Stimulated activated CD8-positive, alpha-beta memory T cell treated with anti-CD3 and anti-CD28 coated beads, Interleukin-15, amount 100 ng/mL, for 48 hours (primary cell): Measurements from ENCODE around the gene TRIM42.

ENCODE experiments used
- DNase-seq, 2 donors: peaks; one replicate each; pipeline ENCODE4 v3.0.0-alpha.2; 2020; ENCODE audit warnings: low read depth in 2 of 2

TRIM42 gene

GRCh38 chr3:140677764-140678163 is at the start of gene TRIM42:
Gene TRIM42 (plus strand): TSS chr3:140678064. CDS start chr3:140678230, 166 bp downstream.
- DNase-seq = no peak

GRCh38 chr3:140628606-140629005 is 49.3 kb upstream of the TRIM42 start:
- no peak for DNase-seq

- no peak for DNase-seq
These were observed 48.3 kb upstream of the TRIM42 start for GRCh38 chr3:140629357-140630137.

- no peak for DNase-seq
These were observed 47.5 kb upstream of the TRIM42 start for GRCh38 chr3:140630366-140630765.

- no peak for DNase-seq
These were observed 47.0 kb upstream of the TRIM42 start for GRCh38 chr3:140630866-140631265.

DNA sequence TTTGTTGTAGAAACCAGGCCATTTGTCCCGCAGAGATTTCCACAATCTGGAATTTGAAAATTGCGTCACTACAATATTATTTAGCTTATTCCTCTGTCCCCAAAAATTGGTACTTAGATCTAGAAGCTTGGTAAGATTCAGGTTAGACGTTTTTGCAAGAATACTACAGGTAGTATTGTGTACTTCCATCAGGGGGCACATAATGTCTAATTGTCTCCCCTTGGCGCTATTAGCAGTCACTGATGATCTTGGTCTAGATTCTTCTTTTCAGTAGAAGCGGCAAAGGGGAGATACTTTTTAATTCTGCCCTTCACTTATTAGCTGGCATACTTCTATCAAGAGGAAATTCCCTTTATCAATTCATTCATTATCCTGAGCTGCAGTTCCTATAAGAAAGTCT is 42.6 kb upstream of the TRIM42 start:
- no peak for DNase-seq

DNA sequence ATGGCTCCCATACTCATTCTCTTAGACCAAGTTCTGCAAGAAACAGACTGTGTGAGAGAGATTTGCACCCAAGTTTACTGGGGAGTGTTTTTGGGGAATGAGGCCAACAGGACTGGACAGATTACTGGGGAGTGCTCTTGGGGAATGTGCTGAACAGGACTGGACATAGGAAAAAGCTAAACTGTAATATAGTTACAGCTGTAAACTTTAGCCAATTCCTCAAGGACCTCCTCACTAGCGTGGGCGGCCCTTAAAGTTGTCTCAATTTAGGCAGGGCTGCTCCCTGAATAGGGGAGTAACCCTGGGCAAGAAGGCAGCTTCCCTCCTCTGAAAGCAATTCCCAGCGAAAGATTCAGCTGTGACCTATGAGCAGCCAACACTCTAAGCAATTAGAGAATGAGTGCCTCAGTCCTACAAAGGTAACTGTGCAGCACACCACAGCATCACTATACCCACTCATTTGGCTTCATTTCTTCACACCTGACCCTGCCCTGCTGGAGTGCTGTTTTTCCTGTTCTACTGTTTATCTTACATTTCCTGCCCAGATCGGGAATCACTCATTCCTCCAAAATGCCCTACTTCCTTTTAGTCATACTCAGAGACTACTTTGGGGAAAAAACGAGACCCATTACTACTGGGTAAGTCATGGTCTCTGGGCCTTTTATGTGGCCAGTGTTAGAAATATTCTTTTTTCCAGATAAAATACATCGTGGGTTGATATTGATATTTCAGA is 41.3 kb upstream of the TRIM42 start:
- no peak for DNase-seq

GRCh38 chr3:140651287-140651686 is 26.6 kb upstream of the TRIM42 start:
- DNase-seq = no peak

GRCh38 chr3:140655678-140656077 is 22.2 kb upstream of the TRIM42 start:
- no peak for DNase-seq

DNA sequence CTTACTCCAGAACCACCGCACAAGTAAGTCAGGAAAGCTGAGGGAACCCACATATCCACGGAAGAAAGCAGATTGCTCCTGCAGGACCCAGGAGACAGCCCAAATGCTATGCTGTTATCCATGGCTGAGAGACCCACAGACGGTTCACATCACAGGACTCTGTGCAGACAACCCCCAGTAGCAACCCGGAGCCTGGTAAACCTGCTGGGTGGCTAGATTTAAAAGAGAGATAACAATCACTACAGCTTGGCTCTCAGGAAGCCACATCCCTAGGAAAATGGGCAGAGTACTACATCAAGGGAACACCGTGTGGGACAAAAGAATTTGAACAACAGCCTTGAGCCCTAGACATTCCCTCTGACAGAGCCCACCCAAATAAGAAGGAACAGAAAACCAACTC is 13.8 kb upstream of the TRIM42 start:
- DNase-seq = no peak

DNA sequence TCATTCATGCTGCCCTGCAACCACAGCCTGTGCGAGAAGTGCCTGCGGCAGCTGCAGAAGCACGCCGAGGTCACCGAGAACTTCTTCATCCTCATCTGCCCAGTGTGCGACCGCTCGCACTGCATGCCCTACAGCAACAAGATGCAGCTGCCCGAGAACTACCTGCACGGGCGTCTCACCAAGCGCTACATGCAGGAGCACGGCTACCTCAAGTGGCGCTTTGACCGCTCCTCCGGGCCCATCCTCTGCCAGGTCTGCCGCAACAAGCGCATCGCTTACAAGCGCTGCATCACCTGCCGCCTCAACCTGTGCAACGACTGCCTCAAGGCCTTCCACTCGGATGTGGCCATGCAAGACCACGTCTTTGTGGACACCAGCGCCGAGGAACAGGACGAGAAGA is 4.7 kb downstream of the TRIM42 start:
- no peak for DNase-seq

DNA sequence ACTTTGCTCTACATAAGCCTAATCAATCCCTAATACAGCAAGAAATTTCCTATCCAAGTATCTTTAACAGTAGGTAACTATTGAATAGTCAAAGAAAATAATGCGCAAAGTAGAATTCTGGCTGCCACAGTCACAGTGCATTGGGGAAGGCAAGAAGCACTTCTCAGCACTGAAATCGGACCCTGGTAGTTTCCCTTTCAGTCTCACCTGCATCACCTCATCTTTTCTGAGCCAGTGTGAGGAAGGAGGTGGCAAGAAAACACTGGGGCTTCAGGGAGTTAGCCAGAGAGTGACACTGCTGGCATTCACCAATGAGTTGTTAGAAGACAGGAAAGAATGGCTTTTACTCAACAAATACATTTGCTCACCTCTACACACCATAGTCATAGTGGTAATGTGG is 8.3 kb downstream of the TRIM42 start:
- no peak for DNase-seq

DNA sequence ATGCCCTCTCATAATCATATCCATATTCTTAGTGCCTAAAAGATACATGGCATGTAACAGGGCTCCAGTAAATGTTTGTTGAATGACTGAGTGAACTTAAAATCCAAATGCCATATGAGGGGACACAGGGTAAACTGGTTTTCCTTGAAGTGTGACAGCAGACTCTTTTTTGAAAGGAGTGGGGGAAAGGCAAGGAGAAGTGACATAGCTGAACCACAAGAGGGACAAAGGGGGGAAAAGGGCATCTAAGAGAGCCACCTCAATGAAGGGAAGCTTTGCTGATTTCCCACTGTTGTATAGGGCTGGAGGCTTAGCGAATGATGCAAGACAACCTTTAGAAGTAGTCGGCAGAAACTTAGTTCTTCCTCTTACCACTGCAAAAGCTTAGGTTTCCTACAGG is 9.1 kb downstream of the TRIM42 start:
- DNase-seq = no peak

DNA sequence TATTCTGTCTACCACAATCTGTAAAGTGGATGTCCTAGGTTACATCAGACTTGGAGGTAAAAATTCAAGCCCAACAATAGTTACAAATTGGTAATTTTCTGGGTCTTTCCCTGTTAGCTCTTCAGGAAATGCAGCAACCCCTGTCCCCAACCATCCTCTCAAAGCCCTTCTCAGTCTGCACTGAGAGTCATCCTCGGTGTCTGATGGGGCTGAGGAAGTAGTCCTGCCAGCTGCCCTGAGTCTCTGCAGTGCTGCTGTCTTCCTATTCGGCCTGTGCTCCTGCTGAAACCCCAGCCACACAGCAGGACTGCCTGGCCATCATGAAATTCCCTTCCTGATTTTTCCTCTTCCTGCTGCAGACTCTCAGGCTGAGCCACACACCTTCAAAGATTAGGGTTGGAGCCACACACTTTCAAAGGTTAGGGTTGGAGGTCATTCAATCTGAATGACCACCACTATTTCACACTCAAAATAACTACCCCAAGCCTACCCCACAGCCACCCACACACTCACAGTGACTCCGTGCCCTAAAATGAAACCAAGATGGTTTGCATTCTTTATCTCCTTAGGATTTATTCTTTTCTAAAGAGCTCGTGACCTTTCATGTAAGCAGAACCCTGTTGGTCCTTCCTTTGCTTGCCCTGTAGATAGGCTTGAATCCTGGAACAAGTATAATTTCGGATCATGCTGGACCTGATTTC is 17.6 kb downstream of the TRIM42 start:
- DNase-seq = no peak

DNA sequence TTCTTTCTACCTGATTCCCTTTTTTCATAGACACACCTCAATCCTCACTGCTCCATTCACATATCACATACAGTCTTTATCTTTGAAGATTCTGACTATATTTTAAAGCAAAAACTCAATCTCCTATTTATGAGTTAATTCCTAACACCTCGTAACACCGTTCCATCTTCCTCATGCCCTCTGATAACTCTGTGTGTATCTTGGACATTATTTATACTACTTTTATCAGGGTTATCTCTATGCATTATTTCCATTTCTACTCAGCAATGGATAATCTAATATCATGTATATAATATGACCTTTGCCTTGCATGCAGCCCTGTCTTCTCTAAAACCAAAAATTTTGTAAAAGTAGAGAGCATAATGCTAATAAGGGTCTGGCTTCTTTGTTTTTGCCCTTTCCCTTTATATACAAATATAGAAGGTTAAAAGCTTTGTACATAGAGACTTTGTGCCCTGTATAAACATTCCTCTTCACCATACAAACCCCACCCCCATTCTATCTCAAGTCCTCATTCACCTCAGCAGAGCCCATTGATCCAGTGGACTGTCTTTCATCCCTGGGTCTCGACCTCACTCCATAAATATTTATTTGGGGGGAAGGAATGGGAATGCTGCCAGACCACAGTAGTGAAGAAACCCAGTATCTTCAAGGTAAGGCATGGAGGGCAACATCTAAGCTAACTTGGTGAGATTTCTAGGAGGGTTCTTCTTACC is 21.8 kb downstream of the TRIM42 start:
- no peak for DNase-seq

- DNase-seq = no peak
These were observed 24.4 kb downstream of the TRIM42 start for GRCh38 chr3:140702281-140702680.

GRCh38 chr3:140703496-140703895 is 25.6 kb downstream of the TRIM42 start:
- no peak for DNase-seq

DNA sequence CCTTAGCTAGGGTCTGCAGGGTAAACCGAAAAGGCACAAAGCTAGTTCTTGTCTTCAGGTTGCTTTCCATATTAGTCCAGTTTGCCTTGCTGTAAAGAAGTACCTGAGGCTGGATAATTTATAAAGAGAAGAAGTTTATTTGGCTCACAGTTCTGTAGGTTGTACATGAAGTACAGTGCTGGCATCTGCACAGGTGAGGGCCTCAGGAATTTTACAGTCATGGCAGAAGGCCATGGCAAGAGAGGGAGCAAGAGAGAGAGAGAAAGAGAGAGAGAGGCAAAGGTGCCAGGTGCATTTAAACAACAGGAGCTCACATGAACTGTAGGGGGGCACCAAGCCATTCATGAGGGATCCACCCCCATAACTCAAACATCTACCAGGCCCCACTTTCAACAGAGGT is 26.9 kb downstream of the TRIM42 start:
- no peak for DNase-seq

- no peak for DNase-seq
These were observed 28.1 kb downstream of the TRIM42 start for GRCh38 chr3:140705954-140706353.

GRCh38 chr3:140706360-140706759 is 28.5 kb downstream of the TRIM42 start:
- no peak for DNase-seq

DNA sequence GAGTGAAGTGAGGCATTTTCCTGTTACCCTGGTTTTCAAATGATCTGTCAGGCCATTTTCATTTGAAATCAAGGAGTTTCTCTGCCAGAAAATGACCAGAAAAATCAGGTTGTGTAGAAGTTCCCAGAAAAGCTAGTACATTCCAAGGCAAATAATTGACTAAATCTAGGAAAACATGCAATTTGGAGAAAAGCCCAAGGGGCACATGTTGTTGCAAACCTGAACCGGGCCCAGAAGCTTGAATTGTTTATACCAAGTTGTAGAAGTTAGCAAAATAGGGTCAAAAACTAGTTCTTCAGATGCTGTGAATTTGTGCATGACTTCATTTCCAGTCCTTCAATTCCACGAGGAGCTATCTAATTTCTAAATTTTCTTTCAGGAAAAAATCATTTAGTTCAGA is 31.0 kb downstream of the TRIM42 start:
- DNase-seq = no peak

GRCh38 chr3:140709751-140710150 is 31.9 kb downstream of the TRIM42 start:
- DNase-seq = no peak
